Epithelial cell of proximal tubule (primary cell): ENCODE results near the gene GPR26. TPM values are rescaled to one million over a fixed set of nuclear protein-coding genes. Genes with fewer than 3 reads are reported as not detected.

ENCODE experiments used
- DNase-seq: peaks from one replicate; pipeline ENCODE4 v3.0.0-alpha.2; 2011; ENCODE audit warnings: low read depth
- H3K4me3 ChIP-seq: 2 replicates; pipeline ENCODE4 v1.5.1; 2011; ENCODE audit warnings: low read depth, mild to moderate bottlenecking, low read length
- total RNA-seq: library from RNA; depleted of rRNA; stranded (reverse); fragments of >200 nt; gene quantifications from 2 replicates; pipeline ENCODE4 v1.2.3, GENCODE V29; 2015
- TF ChIP-seq, protein P1 (sequence below): conservative IDR thresholded peaks from 2 replicates; pipeline ENCODE4 v1.5.1; 2012; ENCODE audit warnings: low read depth, mild to moderate bottlenecking, low read length

Gene GPR26
- total RNA-seq, 1 donor from 2014 or later = not detected

DNA sequence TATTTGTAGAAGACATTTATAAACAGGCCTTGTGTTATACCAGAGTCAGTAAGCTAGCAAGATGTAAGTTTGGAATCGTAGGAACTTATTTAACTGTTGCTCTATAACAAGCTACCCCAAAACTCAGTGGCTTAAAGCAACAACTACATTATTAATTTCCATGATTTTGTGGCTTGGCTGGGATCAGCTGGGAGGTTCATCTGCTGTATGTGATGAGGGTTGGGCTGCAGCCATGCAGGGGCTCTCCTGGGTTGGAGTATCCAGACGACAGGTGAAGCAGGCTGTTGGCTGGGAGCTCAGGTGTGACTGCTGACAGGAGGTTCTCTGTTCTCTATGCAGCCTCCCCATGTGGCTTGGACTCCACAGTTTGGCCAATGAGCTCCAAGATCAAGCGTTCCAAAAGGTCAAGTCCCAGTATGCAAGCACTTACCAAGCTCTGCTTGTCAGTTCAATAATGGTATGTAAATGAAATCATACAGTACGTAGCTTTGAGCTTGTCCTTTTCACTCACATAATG, 52.4 kb downstream of the GPR26 start:
- TF ChIP-seq, protein P1, sequence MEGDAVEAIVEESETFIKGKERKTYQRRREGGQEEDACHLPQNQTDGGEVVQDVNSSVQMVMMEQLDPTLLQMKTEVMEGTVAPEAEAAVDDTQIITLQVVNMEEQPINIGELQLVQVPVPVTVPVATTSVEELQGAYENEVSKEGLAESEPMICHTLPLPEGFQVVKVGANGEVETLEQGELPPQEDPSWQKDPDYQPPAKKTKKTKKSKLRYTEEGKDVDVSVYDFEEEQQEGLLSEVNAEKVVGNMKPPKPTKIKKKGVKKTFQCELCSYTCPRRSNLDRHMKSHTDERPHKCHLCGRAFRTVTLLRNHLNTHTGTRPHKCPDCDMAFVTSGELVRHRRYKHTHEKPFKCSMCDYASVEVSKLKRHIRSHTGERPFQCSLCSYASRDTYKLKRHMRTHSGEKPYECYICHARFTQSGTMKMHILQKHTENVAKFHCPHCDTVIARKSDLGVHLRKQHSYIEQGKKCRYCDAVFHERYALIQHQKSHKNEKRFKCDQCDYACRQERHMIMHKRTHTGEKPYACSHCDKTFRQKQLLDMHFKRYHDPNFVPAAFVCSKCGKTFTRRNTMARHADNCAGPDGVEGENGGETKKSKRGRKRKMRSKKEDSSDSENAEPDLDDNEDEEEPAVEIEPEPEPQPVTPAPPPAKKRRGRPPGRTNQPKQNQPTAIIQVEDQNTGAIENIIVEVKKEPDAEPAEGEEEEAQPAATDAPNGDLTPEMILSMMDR = no peak

DNA sequence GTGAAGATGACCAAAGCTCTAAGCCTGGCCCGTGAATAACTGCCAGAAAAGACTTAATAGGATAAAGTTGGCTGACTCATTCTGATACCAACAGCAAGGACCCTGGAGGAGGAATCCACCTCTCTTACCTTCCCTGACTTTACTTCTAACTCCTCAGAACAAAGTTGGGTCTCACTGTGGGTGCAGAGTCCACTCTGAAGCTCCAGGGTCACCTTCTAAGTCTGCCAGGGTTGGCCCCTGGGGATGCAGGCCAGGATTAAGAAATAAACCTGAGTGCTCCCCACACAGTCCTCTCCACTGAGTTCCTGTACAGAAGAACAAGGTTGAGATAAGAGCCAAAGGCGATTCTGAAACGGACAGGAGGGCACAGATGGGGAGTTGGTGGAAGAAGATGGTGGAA, 54.4 kb downstream of the GPR26 start:
- H3K4me3 ChIP-seq = no peak overlapping the region
- TF ChIP-seq, protein P1 = no peak
- DNase-seq = no peak

More for the DNA sequence above, 52.4 kb downstream of the GPR26 start:
- H3K4me3 ChIP-seq = no peak overlapping the region
- no peak for DNase-seq

GRCh38 chr10:123721441-123722049, 55.4 kb downstream of the GPR26 start:
- H3K4me3 ChIP-seq = no peak overlapping the region
- no peak for DNase-seq
- TF ChIP-seq, protein P1 = no peak

- no peak overlapping the region for H3K4me3 ChIP-seq
- TF ChIP-seq, protein P1 = no peak
- DNase-seq = no peak
These were observed 56.2 kb downstream of the GPR26 start for GRCh38 chr10:123722351-123722750.

DNA sequence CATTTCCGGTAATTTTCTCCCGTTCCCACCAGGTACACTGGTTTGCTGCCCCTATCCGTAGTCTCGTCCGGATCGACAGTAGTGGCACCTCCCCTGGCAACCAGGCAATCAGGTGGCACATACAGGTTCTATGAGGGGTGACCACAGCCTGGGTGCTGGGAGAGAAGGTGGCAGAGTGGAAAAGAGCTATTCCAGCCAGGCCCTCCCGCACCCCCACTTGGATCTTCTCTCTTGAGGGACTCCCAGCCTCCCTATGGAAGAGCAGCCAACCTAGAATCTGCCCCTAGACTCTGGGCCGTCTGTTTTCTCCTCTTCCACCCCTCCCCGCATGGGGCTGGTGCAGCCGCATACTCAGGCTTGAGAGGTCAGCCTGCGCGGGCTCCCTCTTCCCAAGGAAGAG, 58.6 kb downstream of the GPR26 start:
- TF ChIP-seq, protein P1 = no peak
- DNase-seq = no peak
- no peak overlapping the region for H3K4me3 ChIP-seq

DNA sequence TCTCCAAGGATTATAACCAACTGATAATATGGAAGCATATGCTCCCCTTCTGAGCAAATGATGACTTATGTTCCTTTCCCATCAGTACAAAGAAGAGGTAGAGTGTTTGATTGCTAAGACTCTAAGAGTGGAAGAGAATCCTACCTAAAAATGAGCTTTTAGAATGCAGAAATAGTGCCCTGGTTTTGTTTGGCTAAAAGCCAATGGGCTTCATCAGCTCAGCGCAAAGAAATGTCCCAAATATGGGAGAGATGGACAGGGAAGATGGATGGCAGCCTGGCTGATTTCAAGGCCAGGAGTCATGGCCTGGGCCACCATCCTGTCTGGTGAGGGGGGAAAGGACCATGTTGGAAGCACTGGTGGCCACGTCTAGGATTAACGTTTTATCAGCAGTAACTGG, 60.2 kb downstream of the GPR26 start:
- no peak for DNase-seq
- TF ChIP-seq, protein P1 = no peak
- no peak overlapping the region for H3K4me3 ChIP-seq

DNA sequence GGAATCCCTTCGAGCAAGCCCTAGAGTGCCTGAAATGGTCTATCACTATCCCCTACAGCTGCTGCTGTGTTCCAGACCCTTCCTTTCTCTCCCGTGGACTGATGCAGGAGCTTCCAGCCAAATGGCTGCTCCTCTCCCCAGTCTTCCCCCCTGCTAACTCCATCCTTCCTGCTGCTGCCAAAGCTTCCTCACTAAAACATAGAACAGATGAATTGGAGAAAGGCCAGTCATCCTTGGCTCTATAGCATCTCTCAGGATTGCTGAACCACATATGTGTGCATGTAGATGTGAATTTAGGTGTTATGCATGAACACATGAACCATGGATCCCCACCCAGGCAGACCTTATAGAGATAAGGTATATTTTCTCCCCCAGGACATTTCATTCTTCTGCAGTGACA, 60.7 kb downstream of the GPR26 start:
- no peak for DNase-seq
- H3K4me3 ChIP-seq = no peak overlapping the region
- TF ChIP-seq, protein P1 = no peak
